ENCODE measurements around the gene CYP46A1.

The CYP46A1 gene

GRCh38 chr14:99764222-99764706, 80.2 kb downstream of the CYP46A1 start:
- no peak for DNase-seq

GRCh38 chr14:99768381-99768780, 84.3 kb downstream of the CYP46A1 start:
- DNase-seq, result no peak

- DNase-seq, result no peak
These were observed 85.0 kb downstream of the CYP46A1 start for GRCh38 chr14:99769123-99769522.

- no peak for DNase-seq
These were observed 85.7 kb downstream of the CYP46A1 start for GRCh38 chr14:99769799-99770198.

GRCh38 chr14:99772371-99773283, 88.5 kb downstream of the CYP46A1 start:
- no peak for DNase-seq

DNA sequence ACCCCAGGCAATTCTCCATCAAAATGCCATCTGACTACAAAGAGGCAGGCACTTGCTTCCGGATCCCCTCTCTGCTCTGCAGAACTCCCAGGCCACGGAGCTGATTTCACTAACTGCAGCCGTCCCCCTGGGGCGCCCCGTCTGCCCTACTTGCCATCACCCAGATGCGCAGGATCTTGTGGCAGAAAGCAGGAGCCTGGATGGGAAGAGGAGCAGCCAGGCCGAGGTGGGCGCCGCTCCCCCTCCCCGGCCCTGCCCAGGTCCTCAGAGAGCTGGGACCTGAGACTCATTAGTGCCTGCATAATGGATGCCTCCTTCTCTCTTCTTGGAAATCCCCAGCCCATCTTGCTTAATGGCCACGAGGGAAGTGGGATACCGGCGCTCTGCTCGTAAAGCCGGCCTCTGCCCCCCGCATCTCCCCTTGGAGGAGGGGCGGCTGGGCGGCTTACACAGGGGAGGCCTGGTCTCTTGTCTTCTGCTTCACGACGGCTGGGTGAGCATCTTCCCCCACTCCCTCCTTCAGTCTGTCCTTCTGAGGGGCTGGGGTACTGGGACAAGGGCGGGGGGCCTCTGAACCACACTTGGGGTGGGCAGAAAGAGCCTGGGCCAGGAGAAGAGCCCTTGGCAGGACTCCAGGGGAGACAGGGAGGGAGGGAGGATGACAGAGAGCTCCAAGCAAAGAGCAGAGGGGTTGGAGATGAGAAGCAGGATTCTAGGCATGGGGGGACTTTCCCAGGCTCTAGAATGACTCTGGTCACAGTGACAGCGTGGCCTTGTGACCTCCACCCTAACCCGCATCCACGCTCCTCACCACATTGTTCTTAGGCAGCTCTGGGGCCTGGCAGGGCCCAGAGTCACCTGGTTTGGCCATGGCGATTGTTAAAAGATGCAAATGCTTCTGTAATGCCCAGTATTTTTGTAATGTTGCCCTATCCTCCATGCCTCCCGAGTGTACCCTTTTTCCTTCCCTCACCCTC, 89.7 kb downstream of the CYP46A1 start:
- no peak for DNase-seq

- no peak for DNase-seq
These were observed 90.6 kb downstream of the CYP46A1 start for GRCh38 chr14:99774556-99775307.

GRCh38 chr14:99775351-99775750, 91.3 kb downstream of the CYP46A1 start:
- DNase-seq, result no peak

Data from activated effector memory CD4-positive, alpha-beta T cell treated with Interleukin-2 at 50 U/mL for 16 hours (primary cell).